UCSD-AML1 (cell line): ENCODE data around the gene XPC.

Source experiments
- DNase-seq: peaks from one replicate; lab custom pipeline; 2025; ENCODE audit not compliant: unreplicated experiment; lab: John Stamatoyannopoulos, UW

Gene XPC

GRCh38 chr3:14172496-14172895 is 5.9 kb downstream of the XPC start:
- DNase-seq = no peak

GRCh38 chr3:14170531-14171159 is 7.8 kb downstream of the XPC start:
- DNase-seq = no peak

GRCh38 chr3:14169871-14170270 is 8.5 kb downstream of the XPC start:
- DNase-seq = no peak

- no peak for DNase-seq
Measured at GRCh38 chr3:14169435-14169834, 9.0 kb downstream of the XPC start.

- no peak for DNase-seq
Measured at GRCh38 chr3:14166877-14167603, 11.4 kb downstream of the XPC start.

GRCh38 chr3:14162178-14162577 is 16.2 kb downstream of the XPC start:
- no peak for DNase-seq

- DNase-seq = no peak
Measured at GRCh38 chr3:14161282-14161681, 17.1 kb downstream of the XPC start.

GRCh38 chr3:14159426-14159825 is 19.0 kb downstream of the XPC start:
- no peak for DNase-seq

GRCh38 chr3:14158370-14158769 is 20.0 kb downstream of the XPC start:
- DNase-seq = no peak

GRCh38 chr3:14157951-14158350 is 20.4 kb downstream of the XPC start:
- DNase-seq = no peak

- DNase-seq = no peak
Measured at GRCh38 chr3:14156843-14157561, 21.4 kb downstream of the XPC start.

GRCh38 chr3:14156201-14156600 is 22.2 kb downstream of the XPC start:
- DNase-seq = no peak

- DNase-seq = no peak
Measured at GRCh38 chr3:14154895-14155440, 23.4 kb downstream of the XPC start.

GRCh38 chr3:14154276-14154675 is 24.1 kb downstream of the XPC start:
- DNase-seq = no peak

GRCh38 chr3:14153663-14154062 is 24.7 kb downstream of the XPC start:
- DNase-seq = no peak

- DNase-seq = no peak
Measured at GRCh38 chr3:14152963-14153355, 25.4 kb downstream of the XPC start.

- no peak for DNase-seq
Measured at GRCh38 chr3:14152233-14152962, 26.0 kb downstream of the XPC start.

GRCh38 chr3:14151471-14152083 is 26.8 kb downstream of the XPC start:
- no peak for DNase-seq

- DNase-seq = no peak
Measured at GRCh38 chr3:14150491-14151230, 27.7 kb downstream of the XPC start.

GRCh38 chr3:14150078-14150477 is 28.3 kb downstream of the XPC start:
- DNase-seq = no peak
